ENCODE data around the gene TECR.
"Not testable (repeated sequence)": the region's sequence is repeated elsewhere in the genome, so short reads cannot be mapped to it uniquely, and the experiment has no call there.

Gene TECR

GRCh38 chr19:14540741-14541525, 11.5 kb downstream of the TECR start:
- DNase-seq (ENCODE audit: low read depth in 2 of 2) = no peak

- DNase-seq (ENCODE audit: low read depth in 2 of 2) = not testable (repeated sequence)
Observed at GRCh38 chr19:14541979-14542378, 12.6 kb downstream of the TECR start.

GRCh38 chr19:14542711-14543328, 13.4 kb downstream of the TECR start:
- no peak for DNase-seq (ENCODE audit: low read depth in 2 of 2)

GRCh38 chr19:14544047-14544446, 14.7 kb downstream of the TECR start:
- no peak for DNase-seq (ENCODE audit: low read depth in 2 of 2)

GRCh38 chr19:14544977-14545715, 15.8 kb downstream of the TECR start:
- DNase-seq (ENCODE audit: low read depth in 2 of 2) = no peak

- no peak for DNase-seq (ENCODE audit: low read depth in 2 of 2)
Observed at GRCh38 chr19:14545716-14546082, 16.3 kb downstream of the TECR start.

- no peak for DNase-seq (ENCODE audit: low read depth in 2 of 2)
Observed at GRCh38 chr19:14550201-14550754, 20.9 kb downstream of the TECR start.

- DNase-seq (ENCODE audit: low read depth in 2 of 2) = peak; percentile 30 to 53
Observed at GRCh38 chr19:14551134-14552005, 22.0 kb downstream of the TECR start.

- DNase-seq (ENCODE audit: low read depth in 2 of 2) = not testable (repeated sequence)
Observed at GRCh38 chr19:14552006-14552360, 22.6 kb downstream of the TECR start.

GRCh38 chr19:14553042-14553938, 23.9 kb downstream of the TECR start:
- no peak for DNase-seq (ENCODE audit: low read depth in 2 of 2)

- no peak for DNase-seq (ENCODE audit: low read depth in 2 of 2)
Observed at GRCh38 chr19:14553939-14554243, 24.5 kb downstream of the TECR start.

- no peak for DNase-seq (ENCODE audit: low read depth in 2 of 2)
Observed at GRCh38 chr19:14554382-14554812, 25.0 kb downstream of the TECR start.

GRCh38 chr19:14555918-14556661, 26.7 kb downstream of the TECR start:
- no peak for DNase-seq (ENCODE audit: low read depth in 2 of 2)

- DNase-seq (ENCODE audit: low read depth in 2 of 2) = peak; percentile 43 to 73
Observed at GRCh38 chr19:14556662-14557188, 27.3 kb downstream of the TECR start.

GRCh38 chr19:14558370-14559066, 29.1 kb downstream of the TECR start:
- DNase-seq (ENCODE audit: low read depth in 2 of 2) = no peak

GRCh38 chr19:14559916-14560775, 30.8 kb downstream of the TECR start:
- DNase-seq (ENCODE audit: low read depth in 2 of 2) = no peak

- DNase-seq (ENCODE audit: low read depth in 2 of 2) = no peak
Observed at GRCh38 chr19:14560776-14561108, 31.3 kb downstream of the TECR start.

GRCh38 chr19:14561249-14561648, 31.9 kb downstream of the TECR start:
- no peak for DNase-seq (ENCODE audit: low read depth in 2 of 2)

Data from stimulated activated CD4-positive, alpha-beta T cell treated with anti-CD3 and anti-CD28 coated beads, Interleukin-12 subunit alpha, Interleukin-12 subunit beta, amount 100 ng/mL, for 24 hours (primary cell).